ENCODE results near the gene FAM124A. TPM values are rescaled to one million over a fixed set of nuclear protein-coding genes. Genes with fewer than 3 reads are reported as not detected.

FAM124A gene
- total RNA-seq, 1 experiment from 2014 or later, result 0.12 TPM

- Mint-ChIP-seq H3K4me3 (ENCODE audit: unreplicated experiment) (no peak overlapping the region), H3K36me3 (ENCODE audit: insufficient read depth, unreplicated experiment) (no peaks in the 10 kb centered on the region), H3K9me3 (ENCODE audit: unreplicated experiment) (no peaks in the 10 kb centered on the region), H3K27me3 (ENCODE audit: insufficient read depth, unreplicated experiment) (peaks cover 100% of the 10 kb centered on the region), H3K4me1 (ENCODE audit: insufficient read depth, unreplicated experiment) (no peaks in the 10 kb centered on the region), H3K27ac (ENCODE audit: low read depth, unreplicated experiment) (no peak overlapping the region)
- ChIA-PET POLR2A (no interaction called here), CTCF (interaction anchor here (0.5 to 1.4 kb wide), 3 partner anchors 57 to 80 kb away, joined by 3 to 12 read pairs (median 3); no protein-coding TSS in a partner anchor)
- DNase-seq (ENCODE audit: unreplicated experiment), result no peak
- no peak for TF ChIP-seq CTCF (IDR thresholded peaks at IDR 0.05; ENCODE audit: unreplicated experiment)
- no TSS peak for BruUV-seq (replicated peaks)
- intact Hi-C loops (cut with micrococcal nuclease), result no loop called here
These were observed 14.3 kb upstream of the FAM124A start for GRCh38 chr13:51207881-51208280.

- peaks cover 100% of the 10 kb centered on the region for H3K27me3 Mint-ChIP-seq (ENCODE audit: insufficient read depth, unreplicated experiment)
- no peak overlapping the region for H3K4me3 Mint-ChIP-seq (ENCODE audit: unreplicated experiment)
- no peaks in the 10 kb centered on the region for H3K9me3 Mint-ChIP-seq (ENCODE audit: unreplicated experiment)
- H3K36me3 Mint-ChIP-seq (ENCODE audit: insufficient read depth, unreplicated experiment), result no peaks in the 10 kb centered on the region
- no peak for DNase-seq (ENCODE audit: unreplicated experiment)
- BruUV-seq (replicated peaks), result no TSS peak
- POLR2A ChIA-PET, result interaction anchor here (0.6 kb wide), 1 partner anchor 331 kb away, joined by 5 read pairs; no protein-coding TSS in a partner anchor
- no peaks in the 10 kb centered on the region for H3K4me1 Mint-ChIP-seq (ENCODE audit: insufficient read depth, unreplicated experiment)
- intact Hi-C loops (cut with micrococcal nuclease), result no loop called here
- H3K27ac Mint-ChIP-seq (ENCODE audit: low read depth, unreplicated experiment), result no peak overlapping the region
- CTCF ChIA-PET, result interaction anchor here (0.5 to 1.4 kb wide), 2 partner anchors 78 to 864 kb away, joined by 3 to 12 read pairs; no protein-coding TSS in a partner anchor
- no peak for TF ChIP-seq CTCF (IDR thresholded peaks at IDR 0.05; ENCODE audit: unreplicated experiment)
These were observed 13.5 kb upstream of the FAM124A start for GRCh38 chr13:51208716-51209115.

- ChIA-PET POLR2A (no interaction called here), CTCF (no interaction called here)
- no peaks in the 10 kb centered on the region for H3K4me1 Mint-ChIP-seq (ENCODE audit: insufficient read depth, unreplicated experiment)
- no peak for TF ChIP-seq CTCF (IDR thresholded peaks at IDR 0.05; ENCODE audit: unreplicated experiment)
- intact Hi-C loops (cut with micrococcal nuclease), result no loop called here
- no peaks in the 10 kb centered on the region for H3K36me3 Mint-ChIP-seq (ENCODE audit: insufficient read depth, unreplicated experiment)
- H3K9me3 Mint-ChIP-seq (ENCODE audit: unreplicated experiment), result no peaks in the 10 kb centered on the region
- H3K27me3 Mint-ChIP-seq (ENCODE audit: insufficient read depth, unreplicated experiment), result peaks cover 100% of the 10 kb centered on the region
- no peak for DNase-seq (ENCODE audit: unreplicated experiment)
- H3K4me3 Mint-ChIP-seq (ENCODE audit: unreplicated experiment), result no peak overlapping the region
- no peak overlapping the region for H3K27ac Mint-ChIP-seq (ENCODE audit: low read depth, unreplicated experiment)
- no TSS peak for BruUV-seq (replicated peaks)
These were observed 10.3 kb upstream of the FAM124A start for GRCh38 chr13:51211910-51212309.

- POLR2A ChIA-PET, result no interaction called here
- Mint-ChIP-seq H3K9me3 (ENCODE audit: unreplicated experiment) (no peaks in the 10 kb centered on the region), H3K27me3 (ENCODE audit: insufficient read depth, unreplicated experiment) (peaks cover 100% of the 10 kb centered on the region), H3K4me1 (ENCODE audit: insufficient read depth, unreplicated experiment) (no peaks in the 10 kb centered on the region), H3K27ac (ENCODE audit: low read depth, unreplicated experiment) (no peak overlapping the region), H3K4me3 (ENCODE audit: unreplicated experiment) (no peak overlapping the region), H3K36me3 (ENCODE audit: insufficient read depth, unreplicated experiment) (no peaks in the 10 kb centered on the region)
- no peak for TF ChIP-seq CTCF (IDR thresholded peaks at IDR 0.05; ENCODE audit: unreplicated experiment)
- CTCF ChIA-PET, result interaction anchor here (1.0 kb wide), 1 partner anchor 11 kb away, joined by 4 read pairs; no protein-coding TSS in a partner anchor
- intact Hi-C loops (cut with micrococcal nuclease), result no loop called here
- DNase-seq (ENCODE audit: unreplicated experiment), result no peak
- BruUV-seq (replicated peaks), result no TSS peak
These were observed 9.4 kb upstream of the FAM124A start for GRCh38 chr13:51212758-51213157.
